ENCODE measurements around the gene SIM2.

SIM2 gene

DNA sequence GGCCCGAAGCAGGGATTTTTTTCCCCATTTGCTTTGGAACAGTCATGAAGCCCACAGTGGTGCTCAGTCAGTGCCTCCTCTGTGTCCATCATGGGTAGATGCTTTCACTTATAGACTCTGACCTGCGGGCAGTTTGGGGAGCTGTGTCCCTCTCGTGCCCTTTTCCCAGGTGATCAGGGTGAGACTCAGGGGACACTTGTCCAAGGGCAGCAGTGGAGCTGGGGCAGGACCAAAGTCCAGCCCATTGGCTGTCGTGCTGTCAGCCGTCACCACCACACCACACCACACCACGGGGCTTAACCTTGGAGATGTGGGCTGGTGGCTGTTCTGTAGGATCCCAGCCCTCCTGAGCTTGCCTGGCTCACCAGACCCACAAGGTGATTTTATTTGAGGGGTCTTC lies 34.9 kb downstream of the SIM2 start:
- Histone ChIP-seq H3K27ac (ENCODE audit: low read length) (no peak overlapping the region), H3K4me3 (ENCODE audit: low read depth in 1 of 2, low read length in 2 of 2) (no peak overlapping the region), H3K27me3 (ENCODE audit: low read depth, low read length) (no peaks in the 10 kb centered on the region), H3K4me1 (ENCODE audit: control insufficient read depth in 1 of 2, insufficient read depth in 2 of 2, low read length in 2 of 2) (no peaks in the 10 kb centered on the region), H3K9me3 (ENCODE audit: control insufficient read depth in 1 of 2, low read length in 2 of 2) (peaks cover 0 to 4% of the 10 kb centered on the region in 2 donors), H3K36me3 (ENCODE audit: control insufficient read depth in 1 of 2, insufficient read depth in 2 of 2, low read length in 2 of 2) (no peaks in the 10 kb centered on the region)

DNA sequence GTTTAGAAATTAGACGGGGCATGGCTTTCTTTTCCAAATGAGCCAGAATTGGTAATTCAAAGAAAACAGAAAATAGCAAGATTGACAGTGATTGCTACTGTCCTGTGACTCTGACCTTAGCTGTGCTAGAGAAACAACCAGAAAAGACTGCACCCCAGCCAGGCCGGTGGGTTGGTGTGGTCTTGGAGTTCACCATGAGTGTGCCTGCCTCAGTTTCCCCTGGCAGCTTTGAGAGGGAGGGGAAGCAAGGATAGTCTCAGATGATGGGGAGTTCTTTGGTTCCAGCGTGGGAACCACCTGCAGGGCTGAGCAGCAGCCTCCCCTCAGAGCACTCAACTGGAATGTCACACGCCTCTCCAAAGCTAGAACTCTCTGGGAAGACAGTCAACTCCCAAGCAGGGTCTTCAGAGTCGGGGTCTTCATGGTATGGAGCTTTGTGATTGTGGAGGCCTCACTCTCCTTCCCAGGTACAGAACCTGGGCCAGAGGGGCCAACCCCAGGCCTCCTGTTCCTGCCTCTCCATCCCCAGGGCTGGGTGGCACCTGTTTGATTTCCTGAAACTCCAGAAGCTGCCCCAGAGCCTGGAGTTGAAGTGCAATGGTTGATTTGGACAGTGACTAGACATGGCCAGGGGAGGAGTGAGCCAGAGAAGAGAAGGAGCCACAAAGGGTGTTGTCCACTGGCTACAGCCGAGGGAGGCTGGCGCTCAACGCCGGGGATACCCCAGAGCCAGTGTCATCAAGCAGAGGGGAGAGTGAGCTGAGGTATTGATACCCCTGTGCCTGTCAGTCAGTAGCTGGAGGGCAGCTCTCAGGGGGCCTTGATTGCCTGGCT lies 35.7 kb downstream of the SIM2 start:
- no peaks in the 10 kb centered on the region for H3K36me3 ChIP-seq (ENCODE audit: control insufficient read depth in 1 of 2, insufficient read depth in 2 of 2, low read length in 2 of 2)
- H3K27me3 ChIP-seq (ENCODE audit: low read depth, low read length) = no peaks in the 10 kb centered on the region

DNA sequence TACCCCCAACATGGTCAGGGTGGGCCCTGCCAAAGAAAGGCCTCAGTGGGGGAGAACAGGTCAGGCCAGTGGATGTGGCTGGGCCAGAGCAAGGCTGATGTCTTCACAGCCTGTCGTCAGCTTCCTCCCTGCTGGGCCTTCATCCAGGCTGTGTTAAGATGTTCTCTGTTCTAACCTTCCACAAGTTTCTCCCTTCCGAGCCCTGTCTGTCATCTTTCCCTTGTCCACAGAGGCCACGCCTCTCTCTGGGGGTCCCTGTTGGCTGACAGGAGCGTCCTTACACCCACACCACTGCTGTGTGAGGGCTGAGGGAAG lies 36.2 kb downstream of the SIM2 start:
- Histone ChIP-seq H3K4me3 (ENCODE audit: low read depth in 1 of 2, low read length in 2 of 2) (no peak overlapping the region), H3K36me3 (ENCODE audit: control insufficient read depth in 1 of 2, insufficient read depth in 2 of 2, low read length in 2 of 2) (no peaks in the 10 kb centered on the region), H3K4me1 (ENCODE audit: control insufficient read depth in 1 of 2, insufficient read depth in 2 of 2, low read length in 2 of 2) (no peaks in the 10 kb centered on the region), H3K27me3 (ENCODE audit: low read depth, low read length) (no peaks in the 10 kb centered on the region), H3K9me3 (ENCODE audit: control insufficient read depth in 1 of 2, low read length in 2 of 2) (peaks cover 0 to 4% of the 10 kb centered on the region in 2 donors), H3K27ac (ENCODE audit: low read length) (no peak overlapping the region)

More for the DNA sequence above, 35.7 kb downstream of the SIM2 start:
- Histone ChIP-seq H3K27ac (ENCODE audit: low read length) (no peak overlapping the region), H3K4me3 (ENCODE audit: low read depth in 1 of 2, low read length in 2 of 2) (no peak overlapping the region), H3K4me1 (ENCODE audit: control insufficient read depth in 1 of 2, insufficient read depth in 2 of 2, low read length in 2 of 2) (no peaks in the 10 kb centered on the region), H3K9me3 (ENCODE audit: control insufficient read depth in 1 of 2, low read length in 2 of 2) (peaks cover 0 to 4% of the 10 kb centered on the region in 2 donors)

DNA sequence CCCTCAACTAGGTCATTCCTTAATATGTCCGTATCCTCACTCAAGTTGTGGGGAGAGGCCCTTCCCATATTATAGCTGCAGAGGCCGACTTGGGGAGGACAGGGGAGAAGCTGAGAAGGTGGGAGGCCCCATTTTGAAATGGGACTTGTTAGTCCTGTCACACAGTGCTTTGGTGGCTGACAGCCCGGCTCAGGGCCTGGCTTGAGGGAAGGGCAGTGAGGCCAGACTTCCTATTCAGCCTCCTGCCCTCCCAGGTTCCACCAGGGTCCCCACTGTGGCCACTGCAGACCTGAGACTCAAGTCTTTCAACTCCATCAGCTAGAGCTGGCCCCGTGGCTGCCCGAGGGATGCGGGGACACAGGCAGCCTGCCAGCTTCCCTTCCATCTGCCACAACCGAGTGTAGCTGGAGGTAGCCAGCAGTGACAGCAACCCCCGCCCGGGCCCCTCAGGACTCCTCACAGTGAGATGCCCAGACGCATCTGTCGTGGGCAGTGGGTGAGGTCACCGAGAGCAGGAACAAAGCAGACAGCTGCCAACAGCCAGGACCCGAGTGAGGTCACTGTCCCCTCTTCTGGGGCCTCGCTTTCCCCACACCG lies 36.9 kb downstream of the SIM2 start:
- peaks cover 0 to 4% of the 10 kb centered on the region in 2 donors for H3K9me3 ChIP-seq (ENCODE audit: control insufficient read depth in 1 of 2, low read length in 2 of 2)
- no peak overlapping the region for H3K27ac ChIP-seq (ENCODE audit: low read length)
- H3K4me1 ChIP-seq (ENCODE audit: control insufficient read depth in 1 of 2, insufficient read depth in 2 of 2, low read length in 2 of 2) = no peaks in the 10 kb centered on the region
- H3K27me3 ChIP-seq (ENCODE audit: low read depth, low read length) = no peaks in the 10 kb centered on the region
- no peak overlapping the region for H3K4me3 ChIP-seq (ENCODE audit: low read depth in 1 of 2, low read length in 2 of 2)
- no peaks in the 10 kb centered on the region for H3K36me3 ChIP-seq (ENCODE audit: control insufficient read depth in 1 of 2, insufficient read depth in 2 of 2, low read length in 2 of 2)

DNA sequence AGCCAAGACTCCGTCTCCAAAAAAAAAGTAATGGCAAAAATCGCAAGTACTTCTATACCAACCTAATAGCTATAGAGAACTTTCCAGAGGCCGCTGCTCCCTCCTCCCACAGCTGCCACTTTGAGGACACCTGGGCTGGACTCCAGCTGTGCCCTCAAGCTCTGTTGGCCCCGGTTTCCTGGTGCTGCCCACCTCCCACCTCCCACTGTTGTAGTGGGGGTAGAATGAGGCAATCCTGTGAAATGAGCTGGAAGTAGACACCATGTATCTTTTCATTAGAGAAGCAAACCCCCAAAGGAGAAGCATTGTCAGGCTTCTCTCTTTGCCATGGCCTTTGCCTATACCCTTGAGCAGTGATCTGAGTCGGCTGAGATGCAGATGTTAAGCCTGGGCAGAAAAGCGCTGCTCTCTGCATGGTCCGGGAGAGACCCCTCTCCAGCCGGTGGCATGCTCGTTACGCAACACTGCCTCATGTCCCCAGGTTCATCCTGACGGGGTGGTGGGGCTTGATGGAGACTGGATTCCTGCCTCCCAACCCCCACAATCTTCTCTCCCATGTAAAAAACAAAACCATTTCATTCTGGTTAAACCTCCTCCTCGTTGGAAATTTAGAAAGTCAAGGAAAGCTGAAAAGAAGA lies 39.7 kb downstream of the SIM2 start:
- H3K4me3 ChIP-seq (ENCODE audit: low read depth in 1 of 2, low read length in 2 of 2) = no peak overlapping the region

DNA sequence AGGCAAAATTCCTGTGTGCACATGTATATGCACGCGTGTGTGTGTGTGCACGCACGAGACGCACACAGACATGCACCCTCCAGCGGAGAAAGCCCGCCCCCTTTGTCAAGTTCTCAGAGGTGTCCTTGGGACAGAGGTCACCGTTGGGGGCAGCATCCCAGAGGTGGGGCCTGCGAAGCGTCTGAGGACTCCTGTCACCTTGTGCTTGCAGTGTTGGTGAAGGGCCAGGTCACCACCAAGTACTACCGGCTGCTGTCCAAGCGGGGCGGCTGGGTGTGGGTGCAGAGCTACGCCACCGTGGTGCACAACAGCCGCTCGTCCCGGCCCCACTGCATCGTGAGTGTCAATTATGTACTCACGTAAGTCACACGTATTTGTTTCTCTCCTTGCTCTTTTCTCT lies 42.6 kb downstream of the SIM2 start:
- Histone ChIP-seq H3K4me1 (ENCODE audit: control insufficient read depth in 1 of 2, insufficient read depth in 2 of 2, low read length in 2 of 2) (peaks cover 0 to 7% of the 10 kb centered on the region in 2 donors), H3K27me3 (ENCODE audit: low read depth, low read length) (peaks cover 9% of the 10 kb centered on the region), H3K36me3 (ENCODE audit: control insufficient read depth in 1 of 2, insufficient read depth in 2 of 2, low read length in 2 of 2) (no peaks in the 10 kb centered on the region), H3K27ac (ENCODE audit: low read length) (no peak overlapping the region), H3K9me3 (ENCODE audit: control insufficient read depth in 1 of 2, low read length in 2 of 2) (no peaks in the 10 kb centered on the region), H3K4me3 (ENCODE audit: low read depth in 1 of 2, low read length in 2 of 2) (no peak overlapping the region)

More for the DNA sequence above, 39.7 kb downstream of the SIM2 start:
- Histone ChIP-seq H3K36me3 (ENCODE audit: control insufficient read depth in 1 of 2, insufficient read depth in 2 of 2, low read length in 2 of 2) (no peaks in the 10 kb centered on the region), H3K27me3 (ENCODE audit: low read depth, low read length) (peaks cover 8% of the 10 kb centered on the region), H3K9me3 (ENCODE audit: control insufficient read depth in 1 of 2, low read length in 2 of 2) (peaks cover 0 to 4% of the 10 kb centered on the region in 2 donors), H3K27ac (ENCODE audit: low read length) (no peak overlapping the region), H3K4me1 (ENCODE audit: control insufficient read depth in 1 of 2, insufficient read depth in 2 of 2, low read length in 2 of 2) (no peaks in the 10 kb centered on the region)

DNA sequence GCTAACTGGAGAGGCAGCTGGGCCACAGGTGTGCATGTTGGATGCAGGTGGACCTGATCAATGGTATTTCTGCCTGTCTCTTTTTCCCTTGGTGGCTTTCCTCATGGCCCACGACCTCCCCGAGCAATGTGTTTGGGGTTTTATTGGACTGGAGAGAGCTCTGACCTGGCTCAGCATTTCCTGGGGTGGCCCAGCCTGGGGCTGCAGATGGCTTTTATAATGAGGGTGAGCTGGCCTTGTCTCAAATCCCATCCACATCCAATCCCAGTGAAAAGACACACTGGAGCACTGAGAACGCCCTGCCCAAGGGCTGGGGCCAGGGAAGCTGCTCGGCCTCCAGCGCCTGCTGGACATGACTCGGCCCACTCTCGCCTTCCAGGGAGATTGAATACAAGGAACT lies 44.1 kb downstream of the SIM2 start:
- Histone ChIP-seq H3K36me3 (ENCODE audit: control insufficient read depth in 1 of 2, insufficient read depth in 2 of 2, low read length in 2 of 2) (no peaks in the 10 kb centered on the region), H3K27me3 (ENCODE audit: low read depth, low read length) (peaks cover 9% of the 10 kb centered on the region), H3K4me1 (ENCODE audit: control insufficient read depth in 1 of 2, insufficient read depth in 2 of 2, low read length in 2 of 2) (peaks cover 0 to 7% of the 10 kb centered on the region in 2 donors), H3K27ac (ENCODE audit: low read length) (no peak overlapping the region), H3K4me3 (ENCODE audit: low read depth in 1 of 2, low read length in 2 of 2) (no peak overlapping the region), H3K9me3 (ENCODE audit: control insufficient read depth in 1 of 2, low read length in 2 of 2) (no peaks in the 10 kb centered on the region)

DNA sequence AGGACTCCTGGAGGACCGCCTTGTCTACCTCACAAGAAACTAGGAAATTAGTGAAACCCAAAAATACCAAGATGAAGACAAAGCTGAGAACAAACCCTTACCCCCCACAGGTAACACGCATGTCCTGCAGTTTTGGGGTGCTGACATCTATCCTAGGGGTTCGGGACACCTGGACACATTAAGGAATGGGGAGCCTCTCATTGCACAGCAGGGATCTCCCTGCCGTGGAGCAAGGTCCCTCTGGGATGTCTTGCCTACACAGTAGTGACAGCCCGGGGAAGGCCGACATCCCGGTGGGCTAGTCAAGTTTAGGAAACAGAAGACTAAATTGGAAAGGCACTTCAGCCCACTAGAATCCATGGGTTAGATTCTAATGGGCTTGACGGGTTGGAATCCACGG lies 44.5 kb downstream of the SIM2 start:
- no peak overlapping the region for H3K27ac ChIP-seq (ENCODE audit: low read length)
- H3K4me3 ChIP-seq (ENCODE audit: low read depth in 1 of 2, low read length in 2 of 2) = no peak overlapping the region
- peaks cover 0 to 10% of the 10 kb centered on the region in 2 donors for H3K4me1 ChIP-seq (ENCODE audit: control insufficient read depth in 1 of 2, insufficient read depth in 2 of 2, low read length in 2 of 2)
- H3K9me3 ChIP-seq (ENCODE audit: control insufficient read depth in 1 of 2, low read length in 2 of 2) = no peaks in the 10 kb centered on the region
- no peaks in the 10 kb centered on the region for H3K36me3 ChIP-seq (ENCODE audit: control insufficient read depth in 1 of 2, insufficient read depth in 2 of 2, low read length in 2 of 2)
- H3K27me3 ChIP-seq (ENCODE audit: low read depth, low read length) = peaks cover 9% of the 10 kb centered on the region

DNA sequence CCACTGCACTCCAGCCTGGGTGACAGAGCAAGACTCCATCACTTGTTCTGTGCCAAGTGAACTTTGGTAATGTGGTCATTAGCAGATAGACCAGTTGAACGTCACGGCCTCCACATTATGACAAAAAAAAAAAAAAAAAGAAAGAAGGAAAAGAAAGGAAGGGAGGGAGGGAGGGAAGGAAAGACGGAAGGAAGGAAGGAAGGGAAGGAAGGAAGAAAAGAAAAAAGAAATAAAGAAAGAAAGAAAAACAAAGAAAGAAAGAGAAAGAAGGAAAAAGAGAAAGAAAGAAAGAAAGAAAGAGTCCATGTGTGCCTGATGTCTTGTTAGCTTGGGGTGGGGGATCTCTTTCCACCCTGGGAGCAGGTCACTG lies 45.3 kb downstream of the SIM2 start:
- Histone ChIP-seq H3K36me3 (ENCODE audit: control insufficient read depth in 1 of 2, insufficient read depth in 2 of 2, low read length in 2 of 2) (no peaks in the 10 kb centered on the region), H3K4me3 (ENCODE audit: low read depth in 1 of 2, low read length in 2 of 2) (no peak overlapping the region), H3K4me1 (ENCODE audit: control insufficient read depth in 1 of 2, insufficient read depth in 2 of 2, low read length in 2 of 2) (peaks cover 0 to 10% of the 10 kb centered on the region in 2 donors), H3K9me3 (ENCODE audit: control insufficient read depth in 1 of 2, low read length in 2 of 2) (no peaks in the 10 kb centered on the region), H3K27ac (ENCODE audit: low read length) (no peak overlapping the region), H3K27me3 (ENCODE audit: low read depth, low read length) (peaks cover 9% of the 10 kb centered on the region)

DNA sequence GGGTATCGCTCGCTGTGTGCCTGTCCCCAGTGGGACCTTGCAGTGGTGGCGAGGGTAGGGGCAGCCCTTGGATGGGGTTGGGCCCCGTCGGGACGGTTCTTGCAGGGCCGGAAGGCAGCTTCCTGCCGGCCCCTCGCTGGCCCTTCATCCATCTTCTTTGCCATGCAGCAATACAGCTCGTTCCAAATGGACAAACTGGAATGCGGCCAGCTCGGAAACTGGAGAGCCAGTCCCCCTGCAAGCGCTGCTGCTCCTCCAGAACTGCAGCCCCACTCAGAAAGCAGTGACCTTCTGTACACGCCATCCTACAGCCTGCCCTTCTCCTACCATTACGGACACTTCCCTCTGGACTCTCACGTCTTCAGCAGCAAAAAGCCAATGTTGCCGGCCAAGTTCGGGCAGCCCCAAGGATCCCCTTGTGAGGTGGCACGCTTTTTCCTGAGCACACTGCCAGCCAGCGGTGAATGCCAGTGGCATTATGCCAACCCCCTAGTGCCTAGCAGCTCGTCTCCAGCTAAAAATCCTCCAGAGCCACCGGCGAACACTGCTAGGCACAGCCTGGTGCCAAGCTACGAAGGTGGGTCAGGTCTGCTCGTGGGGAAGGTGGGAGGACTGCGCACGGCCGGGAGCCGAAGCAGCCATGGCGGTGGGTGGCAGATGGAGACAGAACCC lies 45.8 kb downstream of the SIM2 start:
- Histone ChIP-seq H3K4me1 (ENCODE audit: control insufficient read depth in 1 of 2, insufficient read depth in 2 of 2, low read length in 2 of 2) (peaks cover 0 to 10% of the 10 kb centered on the region in 2 donors), H3K27me3 (ENCODE audit: low read depth, low read length) (peaks cover 9% of the 10 kb centered on the region), H3K36me3 (ENCODE audit: control insufficient read depth in 1 of 2, insufficient read depth in 2 of 2, low read length in 2 of 2) (no peaks in the 10 kb centered on the region), H3K27ac (ENCODE audit: low read length) (no peak overlapping the region), H3K9me3 (ENCODE audit: control insufficient read depth in 1 of 2, low read length in 2 of 2) (no peaks in the 10 kb centered on the region), H3K4me3 (ENCODE audit: low read depth in 1 of 2, low read length in 2 of 2) (no peak overlapping the region)

DNA sequence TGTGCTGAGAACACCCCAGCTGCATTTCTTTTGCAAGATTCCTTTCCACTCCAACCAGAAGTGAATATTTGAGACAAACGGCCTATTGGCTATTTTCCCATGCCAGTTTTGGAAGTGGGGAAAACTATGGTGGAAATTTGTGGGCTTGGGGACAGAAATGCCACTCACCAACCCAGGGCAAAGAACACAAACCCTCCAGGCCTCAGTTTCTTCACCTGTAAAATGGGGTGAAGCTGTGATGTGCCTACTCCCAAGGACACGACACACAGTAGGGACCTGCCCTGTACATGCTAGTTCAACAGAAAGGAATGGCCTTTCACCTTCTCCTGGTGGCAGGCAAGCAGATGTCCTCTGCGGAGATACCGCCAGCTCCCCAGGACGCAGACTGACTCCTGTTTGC lies 46.5 kb downstream of the SIM2 start:
- H3K4me1 ChIP-seq (ENCODE audit: control insufficient read depth in 1 of 2, insufficient read depth in 2 of 2, low read length in 2 of 2) = peaks cover 0 to 10% of the 10 kb centered on the region in 2 donors
- H3K36me3 ChIP-seq (ENCODE audit: control insufficient read depth in 1 of 2, insufficient read depth in 2 of 2, low read length in 2 of 2) = no peaks in the 10 kb centered on the region
- peaks cover 9% of the 10 kb centered on the region for H3K27me3 ChIP-seq (ENCODE audit: low read depth, low read length)
- H3K4me3 ChIP-seq (ENCODE audit: low read depth in 1 of 2, low read length in 2 of 2) = no peak overlapping the region
- H3K27ac ChIP-seq (ENCODE audit: low read length) = no peak overlapping the region
- H3K9me3 ChIP-seq (ENCODE audit: control insufficient read depth in 1 of 2, low read length in 2 of 2) = no peaks in the 10 kb centered on the region

Measured in muscle layer of duodenum (tissue), 2 donors.